Measurements from ENCODE around the gene AMIGO1. TPM values are rescaled to one million over a fixed set of nuclear protein-coding genes. Genes with fewer than 3 reads are reported as not detected.

The AMIGO1 gene
- total and polyA plus RNA-seq, 2 of the 8 experiments (the other 6 are each of a cell fraction or from before 2014, with no cell fraction given), result 1.5 to 2.7 TPM

GRCh38 chr1:109492779-109493178 is 16.7 kb downstream of the AMIGO1 start (continued):
- TF ChIP-seq KDM1A (IDR thresholded peaks at IDR 0.05; ENCODE audit: borderline replicate concordance, low read length) (no peak), SAP30 (IDR thresholded peaks at IDR 0.05; ENCODE audit: insufficient read depth, insufficient replicate concordance, low read length) (no peak), ASH2L (IDR thresholded peaks at IDR 0.05; ENCODE audit: low read length) (no peak)
